H9 (cell line): Measurements from ENCODE around the gene DHRS1. TPM values are rescaled to one million over a fixed set of nuclear protein-coding genes. Genes with fewer than 3 reads are reported as not detected.

Experiments used
- DNase-seq: peaks from one replicate; pipeline ENCODE4 v3.0.0-alpha.2; 2017
- H2AFZ ChIP-seq: one replicate; pipeline ENCODE4 v1.6.1; 2013; ENCODE audit warnings: mild to moderate bottlenecking, low read length, control low read depth, moderate library complexity
- H2AK5ac ChIP-seq: 2 replicates; pipeline ENCODE4 v1.6.1; 2013; ENCODE audit warnings: low read length, control low read depth, mixed read lengths; ENCODE audit not compliant: insufficient read length
- H2BK120ac ChIP-seq: one replicate; pipeline ENCODE4 v1.6.1; 2013; ENCODE audit warnings: low read depth, mild to moderate bottlenecking, low read length, control low read depth, inconsistent platforms; ENCODE audit not compliant: poor library complexity, severe bottlenecking
- H2BK12ac ChIP-seq: 2 replicates; pipeline ENCODE4 v1.6.1; 2013; ENCODE audit warnings: low read length, control low read depth, mixed read lengths, low read depth; ENCODE audit not compliant: insufficient read length
- H2BK15ac ChIP-seq: 2 replicates; pipeline ENCODE4 v1.6.1; 2013; ENCODE audit warnings: low read depth, low read length, control low read depth
- H2BK20ac ChIP-seq: one replicate; pipeline ENCODE4 v1.6.1; 2013; ENCODE audit warnings: low read depth, mild to moderate bottlenecking, low read length, control low read depth, inconsistent platforms; ENCODE audit not compliant: poor library complexity, severe bottlenecking
- H2BK5ac ChIP-seq: 2 replicates; pipeline ENCODE4 v1.6.1; 2013; ENCODE audit warnings: low read length, control low read depth, mixed read lengths; ENCODE audit not compliant: insufficient read length
- H3K14ac ChIP-seq: 2 replicates; pipeline ENCODE4 v1.6.1; 2013; ENCODE audit warnings: low read length, control low read depth; ENCODE audit not compliant: insufficient read depth
- H3K18ac ChIP-seq: 2 replicates; pipeline ENCODE4 v1.6.1; 2013; ENCODE audit warnings: low read depth, mild to moderate bottlenecking, mixed read lengths, low read length, control low read depth; ENCODE audit not compliant: insufficient read length
- H3K23ac ChIP-seq: 2 replicates; pipeline ENCODE4 v1.6.1; 2013; ENCODE audit warnings: low read length, control low read depth, mixed read lengths, low read depth; ENCODE audit not compliant: insufficient read length
- H3K23me2 ChIP-seq: 2 replicates; pipeline ENCODE4 v1.6.1; 2013; ENCODE audit warnings: low read depth, mild to moderate bottlenecking, mixed read lengths, low read length, control low read depth; ENCODE audit not compliant: insufficient read length, poor library complexity, severe bottlenecking
- H3K27ac ChIP-seq: 2 replicates; pipeline ENCODE4 v1.5.1; 2013; ENCODE audit warnings: low read length, control low read depth, mixed read lengths, low read depth; ENCODE audit not compliant: insufficient read length
- H3K27me3 ChIP-seq: 2 replicates; pipeline ENCODE4 v1.6.1; 2013; ENCODE audit warnings: low read length, control low read depth, inconsistent platforms; ENCODE audit not compliant: insufficient read depth
- H3K4ac ChIP-seq: 2 replicates; pipeline ENCODE4 v1.6.1; 2013; ENCODE audit warnings: low read depth, mild to moderate bottlenecking, control low read depth, inconsistent platforms, low read length, moderate library complexity
- H3K4me1 ChIP-seq: 2 replicates; pipeline ENCODE4 v1.6.1; 2013; ENCODE audit warnings: low read length, control low read depth, inconsistent platforms; ENCODE audit not compliant: insufficient read depth
- H3K4me2 ChIP-seq: 2 replicates; pipeline ENCODE4 v1.6.1; 2013; ENCODE audit warnings: low read length, control low read depth, mixed read lengths; ENCODE audit not compliant: insufficient read length, insufficient read depth
- H3K56ac ChIP-seq: 2 replicates; pipeline ENCODE4 v1.6.1; 2013; ENCODE audit warnings: low read depth, mild to moderate bottlenecking, mixed read lengths, low read length, control low read depth; ENCODE audit not compliant: insufficient read length
- H3K79me1 ChIP-seq: 2 replicates; pipeline ENCODE4 v1.6.1; 2013; ENCODE audit warnings: low read depth, mild to moderate bottlenecking, moderate library complexity, low read length, control low read depth, inconsistent platforms; ENCODE audit not compliant: insufficient read depth, poor library complexity, severe bottlenecking
- H3K79me2 ChIP-seq: 2 replicates; pipeline ENCODE4 v1.6.1; 2013; ENCODE audit warnings: low read length, control low read depth, inconsistent platforms; ENCODE audit not compliant: insufficient read depth
- H3K9ac ChIP-seq: 2 replicates; pipeline ENCODE4 v1.6.1; 2013; ENCODE audit warnings: low read length, control low read depth, mixed read lengths; ENCODE audit not compliant: insufficient read length; ENCODE audit errors: extremely low read depth
- H3K9me3 ChIP-seq: one replicate; pipeline ENCODE4 v1.6.1; 2013; ENCODE audit warnings: low read depth, low read length, inconsistent platforms; ENCODE audit not compliant: control insufficient read depth
- H3T11ph ChIP-seq: one replicate; pipeline ENCODE4 v1.6.1; 2013; ENCODE audit warnings: mild to moderate bottlenecking, low read length, control low read depth, inconsistent platforms
- H4K20me1 ChIP-seq: one replicate; pipeline ENCODE4 v1.6.1; 2013; ENCODE audit not compliant: control insufficient read depth, insufficient read length, insufficient read depth
- H4K5ac ChIP-seq: 2 replicates; pipeline ENCODE4 v1.6.1; 2013; ENCODE audit warnings: low read depth, mild to moderate bottlenecking, mixed read lengths, low read length, control low read depth; ENCODE audit not compliant: insufficient read length
- H4K8ac ChIP-seq: replicated peaks from 2 replicates; pipeline ENCODE4 v1.6.1; 2013; ENCODE audit warnings: low read length, control low read depth, mixed read lengths, low read depth; ENCODE audit not compliant: insufficient read length
- H4K91ac ChIP-seq: 2 replicates; pipeline ENCODE4 v1.6.1; 2013; ENCODE audit warnings: low read depth, mild to moderate bottlenecking, moderate library complexity, mixed read lengths, low read length, control low read depth; ENCODE audit not compliant: insufficient read length
- H3K27ac Mint-ChIP-seq, 3 experiments: 2 replicates in 2 of 3; 3 replicates in 1 of 3; pipeline ENCODE4 v1.8.0; 2020 to 2021; ENCODE audit warnings: mixed read lengths in 3 of 3, mild to moderate bottlenecking in 1 of 3, moderate library complexity in 1 of 3
- H3K27me3 Mint-ChIP-seq: 2 replicates; pipeline ENCODE4 v1.8.0; 2021; ENCODE audit warnings: low read depth, mild to moderate bottlenecking, moderate library complexity, mixed read lengths
- H3K36me3 Mint-ChIP-seq, 3 experiments: 2 replicates in 2 of 3; 3 replicates in 1 of 3; pipeline ENCODE4 v1.8.0; 2020 to 2021; ENCODE audit warnings: low read depth in 3 of 3, mixed read lengths in 3 of 3; ENCODE audit not compliant: insufficient read depth in 1 of 3
- H3K4me1 Mint-ChIP-seq, 2 experiments: 2 replicates each; pipeline ENCODE4 v1.8.0; 2020; ENCODE audit warnings: mixed read lengths in 2 of 2
- H3K4me3 Mint-ChIP-seq, 2 experiments: 2 replicates in 1 of 2; 3 replicates in 1 of 2; pipeline ENCODE4 v1.8.0; 2020 to 2021; ENCODE audit warnings: mild to moderate bottlenecking in 2 of 2, mixed read lengths in 2 of 2, moderate library complexity in 1 of 2
- H3K9me3 Mint-ChIP-seq, 2 experiments: 2 replicates in 1 of 2; 3 replicates in 1 of 2; pipeline ENCODE4 v1.8.0; 2020; ENCODE audit warnings: mild to moderate bottlenecking in 2 of 2, mixed read lengths in 2 of 2, moderate library complexity in 1 of 2
- WGBS: extraction: QIAGEN DNeasy Blood & Tissue Kit; methylation state at CpG from one replicate; pipeline ENCODE4 v1.1.7; 2013; ENCODE audit warnings: missing lambda C conversion rate, low lambda C conversion rate, mixed read lengths; ENCODE audit not compliant: insufficient read length; ENCODE audit errors: extremely low coverage; 5-methylcytosine and 5-hydroxymethylcytosine counted together
- total RNA-seq: library from RNA; stranded (reverse); gene quantifications from 2 replicates; pipeline ENCODE4 v1.2.1, GENCODE V29; 2021
- TF ChIP-seq, protein P1 (sequence below): fragments of 200-600 bp; sonication (generic); conservative IDR thresholded peaks from 3 replicates; pipeline ENCODE4 v1.8.0; 2021; ENCODE audit warnings: antibody characterized with exemption, mild to moderate bottlenecking

Gene DHRS1
- total RNA-seq, 1 experiment from 2014 or later = 19.1 TPM

DNA sequence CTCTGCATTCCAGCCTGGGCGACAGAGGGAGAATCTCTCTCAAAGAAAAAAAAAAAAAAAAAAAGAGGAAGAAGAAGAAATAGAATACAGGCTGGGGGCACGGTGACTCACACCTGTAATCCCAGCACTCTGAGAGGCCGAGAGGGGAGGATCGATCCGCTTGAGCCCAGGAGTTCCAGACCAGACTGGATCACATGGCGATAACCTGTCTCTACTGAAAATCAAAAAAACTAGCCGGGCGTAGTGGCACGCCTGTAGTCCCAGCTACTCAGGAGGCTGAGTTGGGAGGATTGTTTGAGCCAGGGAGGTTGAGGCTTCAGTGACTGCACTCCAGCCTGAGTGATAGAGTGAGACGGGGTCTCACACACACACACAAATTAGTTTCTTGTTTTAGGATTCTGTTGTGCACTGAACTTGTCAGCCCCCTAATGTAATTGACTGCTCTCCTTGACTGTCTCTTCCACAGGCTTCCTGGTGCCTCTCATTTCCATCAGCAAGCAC is 56.2 kb downstream of the DHRS1 start:
- Mint-ChIP-seq H3K27ac (peak overlapping the region; percentile 99 to 100 (median 100); a peak in 3 of 7 replicates), H3K9me3 (no peaks in the 10 kb centered on the region), H3K4me3 (peak overlapping the region; percentile 92 to 96), H3K36me3 (peaks cover 12 to 28% (median 24%) of the 10 kb centered on the region in 3 experiments; a peak in 6 of 7 replicates), H3K4me1 (peaks cover 11 to 12% of the 10 kb centered on the region in 2 experiments), H3K27me3 (peaks cover 8% of the 10 kb centered on the region; the same call in 1 of the 2 replicates)
- H2BK120ac ChIP-seq = no peak overlapping the region
- peaks cover 2% of the 10 kb centered on the region for H4K20me1 ChIP-seq
- no peaks in the 10 kb centered on the region for H3K79me2 ChIP-seq
- DNase-seq = no peak
- H2AK5ac ChIP-seq = no peak overlapping the region
- no peak overlapping the region for H2AFZ ChIP-seq
- no peak overlapping the region for H3K23ac ChIP-seq
- no peak overlapping the region for H4K8ac ChIP-seq
- no peaks in the 10 kb centered on the region for H3K9me3 ChIP-seq
- peaks cover 6% of the 10 kb centered on the region for H3K23me2 ChIP-seq
- no peak overlapping the region for H3K56ac ChIP-seq
- H3K4ac ChIP-seq = no peak overlapping the region
- H3K27ac ChIP-seq = no peak overlapping the region
- no peak overlapping the region for H4K5ac ChIP-seq
- H2BK12ac ChIP-seq = peak overlapping the region; percentile 39
- no peak overlapping the region for H3K18ac ChIP-seq
- H3K4me2 ChIP-seq = peak overlapping the region; percentile 47
- H3K9ac ChIP-seq = peak overlapping the region; percentile 19
- no peak overlapping the region for H2BK20ac ChIP-seq
- WGBS = no CpG with 5 or more reads among the region's 10 CpGs
- no peak overlapping the region for H2BK5ac ChIP-seq
- H3K14ac ChIP-seq = no peak overlapping the region; the same call in 1 of the 2 replicates
- TF ChIP-seq, protein P1, sequence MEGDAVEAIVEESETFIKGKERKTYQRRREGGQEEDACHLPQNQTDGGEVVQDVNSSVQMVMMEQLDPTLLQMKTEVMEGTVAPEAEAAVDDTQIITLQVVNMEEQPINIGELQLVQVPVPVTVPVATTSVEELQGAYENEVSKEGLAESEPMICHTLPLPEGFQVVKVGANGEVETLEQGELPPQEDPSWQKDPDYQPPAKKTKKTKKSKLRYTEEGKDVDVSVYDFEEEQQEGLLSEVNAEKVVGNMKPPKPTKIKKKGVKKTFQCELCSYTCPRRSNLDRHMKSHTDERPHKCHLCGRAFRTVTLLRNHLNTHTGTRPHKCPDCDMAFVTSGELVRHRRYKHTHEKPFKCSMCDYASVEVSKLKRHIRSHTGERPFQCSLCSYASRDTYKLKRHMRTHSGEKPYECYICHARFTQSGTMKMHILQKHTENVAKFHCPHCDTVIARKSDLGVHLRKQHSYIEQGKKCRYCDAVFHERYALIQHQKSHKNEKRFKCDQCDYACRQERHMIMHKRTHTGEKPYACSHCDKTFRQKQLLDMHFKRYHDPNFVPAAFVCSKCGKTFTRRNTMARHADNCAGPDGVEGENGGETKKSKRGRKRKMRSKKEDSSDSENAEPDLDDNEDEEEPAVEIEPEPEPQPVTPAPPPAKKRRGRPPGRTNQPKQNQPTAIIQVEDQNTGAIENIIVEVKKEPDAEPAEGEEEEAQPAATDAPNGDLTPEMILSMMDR = no peak
- no peak overlapping the region for H3T11ph ChIP-seq
- no peak overlapping the region for H4K91ac ChIP-seq
- no peaks in the 10 kb centered on the region for H3K27me3 ChIP-seq
- H3K4me1 ChIP-seq = no peaks in the 10 kb centered on the region
- no peak overlapping the region for H2BK15ac ChIP-seq
- no peaks in the 10 kb centered on the region for H3K79me1 ChIP-seq
